Ovary (tissue), 3 donors: ENCODE measurements around the gene RUNX2.

Experiments used
- EP300 ChIP-seq: sonication (generic); formaldehyde crosslinking; IDR thresholded peaks from one replicate; pipeline ENCODE4 v1.6.1; 2017; ENCODE audit warnings: antibody characterized with exemption
- POLR2A ChIP-seq: fragments of 450-650 bp; IDR thresholded peaks from one replicate; pipeline ENCODE4 v1.6.1; 2017; ENCODE audit warnings: antibody characterized with exemption, mild to moderate bottlenecking, moderate library complexity
- TF ChIP-seq, protein P1 (sequence below), 3 donors: fragments of 450-650 bp in 2 of 3; fragments of 200-600 bp in 1 of 3; IDR thresholded peaks; one replicate each; pipeline versions ENCODE4 v1.5.1 to v1.8.0; 2016 to 2022; ENCODE audit warnings: antibody characterized with exemption in 3 of 3, mild to moderate bottlenecking in 1 of 3
- donor health status: DM: no; HTN: no; CAD: no.

DNA sequence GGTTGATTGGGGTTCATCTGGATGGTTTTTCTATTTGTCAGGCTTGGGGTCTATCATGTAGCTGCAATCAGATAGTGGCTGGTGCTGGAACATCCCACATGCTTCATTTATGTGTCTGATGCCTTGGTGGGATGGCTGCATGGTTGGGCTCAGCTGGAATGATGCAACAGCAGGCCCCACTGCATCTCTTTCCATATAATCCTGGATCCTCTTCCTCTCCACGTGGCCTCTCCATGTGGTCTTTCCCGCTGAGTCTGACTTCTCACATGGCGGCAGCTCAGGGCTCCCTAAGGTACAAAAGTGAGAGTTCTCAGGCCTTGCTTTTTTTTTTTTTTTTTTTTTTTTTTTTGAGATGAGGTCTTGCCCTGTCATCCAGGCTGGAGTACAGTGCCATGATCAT lies 114.6 kb downstream of the RUNX2 start:
- TF ChIP-seq POLR2A (no peak), EP300 (no peak)
- TF ChIP-seq, protein P1, sequence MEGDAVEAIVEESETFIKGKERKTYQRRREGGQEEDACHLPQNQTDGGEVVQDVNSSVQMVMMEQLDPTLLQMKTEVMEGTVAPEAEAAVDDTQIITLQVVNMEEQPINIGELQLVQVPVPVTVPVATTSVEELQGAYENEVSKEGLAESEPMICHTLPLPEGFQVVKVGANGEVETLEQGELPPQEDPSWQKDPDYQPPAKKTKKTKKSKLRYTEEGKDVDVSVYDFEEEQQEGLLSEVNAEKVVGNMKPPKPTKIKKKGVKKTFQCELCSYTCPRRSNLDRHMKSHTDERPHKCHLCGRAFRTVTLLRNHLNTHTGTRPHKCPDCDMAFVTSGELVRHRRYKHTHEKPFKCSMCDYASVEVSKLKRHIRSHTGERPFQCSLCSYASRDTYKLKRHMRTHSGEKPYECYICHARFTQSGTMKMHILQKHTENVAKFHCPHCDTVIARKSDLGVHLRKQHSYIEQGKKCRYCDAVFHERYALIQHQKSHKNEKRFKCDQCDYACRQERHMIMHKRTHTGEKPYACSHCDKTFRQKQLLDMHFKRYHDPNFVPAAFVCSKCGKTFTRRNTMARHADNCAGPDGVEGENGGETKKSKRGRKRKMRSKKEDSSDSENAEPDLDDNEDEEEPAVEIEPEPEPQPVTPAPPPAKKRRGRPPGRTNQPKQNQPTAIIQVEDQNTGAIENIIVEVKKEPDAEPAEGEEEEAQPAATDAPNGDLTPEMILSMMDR (IDR thresholded peaks at IDR 0.05): no peak
